DOHH2 (cell line): Measurements from ENCODE around the gene PDE4D.

Experiments
- H3F3A ChIP-seq: fragments of 200-600 bp; sonication (generic), shearing (Covaris generic); 2 replicates; pipeline ENCODE4 v1.6.0; 2016; ENCODE audit warnings: antibody characterized with exemption, mild to moderate bottlenecking; ENCODE audit not compliant: control insufficient read depth, insufficient read depth
- H3K27ac ChIP-seq: fragments of 200-600 bp; sonication (generic); 2 replicates; pipeline ENCODE4 v1.5.1; 2014; ENCODE audit warnings: low read depth, mild to moderate bottlenecking, low read length, moderate library complexity
- H3K27me3 ChIP-seq: fragments of 200-600 bp; sonication (generic); 2 replicates; pipeline ENCODE4 v1.6.1; 2014; ENCODE audit warnings: mild to moderate bottlenecking, low read length, mixed read lengths; ENCODE audit not compliant: control insufficient read depth
- H3K36me3 ChIP-seq: fragments of 200-600 bp; sonication (generic); 2 replicates; pipeline ENCODE4 v1.6.1; 2014; ENCODE audit warnings: mild to moderate bottlenecking, low read length, moderate library complexity, mixed read lengths; ENCODE audit not compliant: control insufficient read depth
- H3K4me1 ChIP-seq: fragments of 200-600 bp; sonication (generic); 2 replicates; pipeline ENCODE4 v1.6.1; 2014; ENCODE audit warnings: mild to moderate bottlenecking, low read length, mixed read lengths; ENCODE audit not compliant: control insufficient read depth
- H3K4me2 ChIP-seq: fragments of 200-600 bp; sonication (generic); 2 replicates; pipeline ENCODE4 v1.6.0; 2014; ENCODE audit warnings: mild to moderate bottlenecking, low read length, moderate library complexity
- H3K4me3 ChIP-seq: fragments of 200-600 bp; sonication (generic); 2 replicates; pipeline ENCODE4 v1.5.1; 2014; ENCODE audit warnings: mild to moderate bottlenecking, low read length, mixed read lengths
- H3K79me2 ChIP-seq: fragments of 200-600 bp; sonication (generic); 2 replicates; pipeline ENCODE4 v1.6.1; 2014; ENCODE audit warnings: mild to moderate bottlenecking, low read length, mixed read lengths; ENCODE audit not compliant: control insufficient read depth
- H3K9me2 ChIP-seq: fragments of 200-600 bp; sonication (generic); replicated peaks from 2 replicates; pipeline ENCODE4 v1.6.1; 2014; ENCODE audit warnings: mild to moderate bottlenecking, low read length, mixed read lengths; ENCODE audit not compliant: control insufficient read depth
- H3K9me3 ChIP-seq: fragments of 200-600 bp; sonication (generic); 2 replicates; pipeline ENCODE4 v1.6.1; 2014; ENCODE audit warnings: antibody characterized with exemption, low read length, mixed read lengths; ENCODE audit not compliant: control insufficient read depth, insufficient read depth
- H4K20me1 ChIP-seq: fragments of 200-600 bp; sonication (generic); 2 replicates; pipeline ENCODE4 v1.6.0; 2014; ENCODE audit warnings: low read depth, mild to moderate bottlenecking, antibody characterized with exemption, low read length, moderate library complexity; ENCODE audit not compliant: control insufficient read depth, insufficient read depth
- CTCF ChIP-seq: fragments of 200-600 bp; sonication (generic); IDR thresholded peaks from one replicate; pipeline ENCODE4 v1.5.1; 2014; ENCODE audit warnings: antibody characterized with exemption, mild to moderate bottlenecking, low read depth, low read length; ENCODE audit not compliant: poor library complexity, severe bottlenecking
- EZH2phosphoT487 ChIP-seq: fragments of 200-600 bp; sonication (generic); IDR thresholded peaks from 2 replicates; pipeline ENCODE4 v1.6.1; 2017; ENCODE audit warnings: borderline replicate concordance, mild to moderate bottlenecking, antibody characterized with exemption, low read length, moderate library complexity, mixed read lengths

Gene PDE4D

GRCh38 chr5:59326596-59326995, 566.9 kb downstream of the PDE4D start:
- H3K27ac ChIP-seq: no peak overlapping the region
- no peak overlapping the region for H3K4me2 ChIP-seq
- no peaks in the 10 kb centered on the region for H3K79me2 ChIP-seq
- H3K4me1 ChIP-seq: no peaks in the 10 kb centered on the region
- no peaks in the 10 kb centered on the region for H3K36me3 ChIP-seq
- H3K9me3 ChIP-seq: no peaks in the 10 kb centered on the region
- H3K4me3 ChIP-seq: no peak overlapping the region
- no peak for TF ChIP-seq CTCF
- no peak for TF ChIP-seq EZH2phosphoT487
- H4K20me1 ChIP-seq: no peaks in the 10 kb centered on the region
- no peaks in the 10 kb centered on the region for H3K27me3 ChIP-seq
- no peaks in the 10 kb centered on the region for H3F3A ChIP-seq
- H3K9me2 ChIP-seq: no peaks in the 10 kb centered on the region

DNA sequence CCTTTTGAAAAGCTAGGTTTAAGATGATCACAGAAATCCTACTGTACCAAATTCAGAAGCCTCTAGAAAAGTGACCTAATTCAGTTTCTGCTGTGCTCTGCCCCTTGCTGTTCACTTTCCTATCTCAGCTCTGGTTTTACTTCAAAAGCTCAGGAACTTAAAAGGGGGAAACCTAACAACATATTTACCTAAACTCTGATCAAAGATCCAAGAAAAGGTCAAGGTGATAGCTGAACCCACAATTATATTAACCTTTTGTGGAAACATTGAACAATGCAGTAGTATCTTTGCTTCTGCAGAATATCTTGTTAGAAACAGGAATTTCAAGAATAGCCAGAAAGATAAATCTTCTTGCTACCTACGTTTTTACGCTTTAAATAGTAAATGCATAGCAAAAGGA, 568.5 kb downstream of the PDE4D start:
- no peaks in the 10 kb centered on the region for H3K9me3 ChIP-seq
- no peaks in the 10 kb centered on the region for H3K36me3 ChIP-seq
- no peak overlapping the region for H3K27ac ChIP-seq
- TF ChIP-seq EZH2phosphoT487: no peak
- no peak overlapping the region for H3K4me2 ChIP-seq
- no peaks in the 10 kb centered on the region for H3F3A ChIP-seq
- H4K20me1 ChIP-seq: no peaks in the 10 kb centered on the region
- H3K4me3 ChIP-seq: no peak overlapping the region
- no peaks in the 10 kb centered on the region for H3K79me2 ChIP-seq
- H3K4me1 ChIP-seq: no peaks in the 10 kb centered on the region
- H3K9me2 ChIP-seq: no peaks in the 10 kb centered on the region
- no peaks in the 10 kb centered on the region for H3K27me3 ChIP-seq

GRCh38 chr5:59322894-59323293, 570.6 kb downstream of the PDE4D start:
- H3K4me1 ChIP-seq: no peaks in the 10 kb centered on the region
- H3K9me2 ChIP-seq: no peaks in the 10 kb centered on the region
- H3K4me2 ChIP-seq: no peak overlapping the region
- H3F3A ChIP-seq: no peaks in the 10 kb centered on the region
- H3K27ac ChIP-seq: no peak overlapping the region
- no peak overlapping the region for H3K4me3 ChIP-seq
- H3K79me2 ChIP-seq: no peaks in the 10 kb centered on the region
- no peaks in the 10 kb centered on the region for H4K20me1 ChIP-seq
- TF ChIP-seq CTCF: no peak
- TF ChIP-seq EZH2phosphoT487: no peak
- no peaks in the 10 kb centered on the region for H3K27me3 ChIP-seq
- no peaks in the 10 kb centered on the region for H3K9me3 ChIP-seq
- no peaks in the 10 kb centered on the region for H3K36me3 ChIP-seq

- Histone ChIP-seq H3K36me3 (no peaks in the 10 kb centered on the region), H3K9me3 (no peaks in the 10 kb centered on the region), H3K27ac (no peak overlapping the region), H3F3A (no peaks in the 10 kb centered on the region), H4K20me1 (no peaks in the 10 kb centered on the region), H3K79me2 (no peaks in the 10 kb centered on the region), H3K4me2 (no peak overlapping the region), H3K4me3 (no peak overlapping the region), H3K27me3 (no peaks in the 10 kb centered on the region), H3K4me1 (no peaks in the 10 kb centered on the region), H3K9me2 (no peaks in the 10 kb centered on the region)
- TF ChIP-seq EZH2phosphoT487: no peak
- no peak for TF ChIP-seq CTCF
Measured at GRCh38 chr5:59322058-59322457, 571.5 kb downstream of the PDE4D start.
